Measurements from ENCODE around the gene ITGAE.

The ITGAE gene

GRCh38 chr17:3667366-3668278, 133.4 kb downstream of the ITGAE start:
- no peak for DNase-seq (ENCODE audit: low read depth)

DNA sequence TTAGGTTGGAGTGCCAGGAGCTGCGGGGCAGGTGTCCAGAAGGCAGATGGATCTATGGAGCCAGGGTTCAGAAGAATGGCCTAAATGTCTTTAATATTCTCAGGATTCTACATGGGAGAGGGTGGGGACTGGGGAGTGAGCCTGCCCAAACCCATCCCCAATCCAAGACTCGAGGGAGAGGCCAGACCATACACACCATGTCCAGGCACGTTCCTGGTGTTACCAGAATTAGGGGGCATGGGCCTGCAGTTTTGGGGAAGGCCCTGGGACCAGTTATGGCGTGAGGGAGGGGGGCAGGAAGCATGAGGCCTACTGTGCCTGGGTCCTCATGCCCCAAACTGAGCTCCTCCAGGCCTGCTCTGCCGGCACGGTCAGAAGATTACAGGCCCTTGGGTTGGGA, 134.5 kb downstream of the ITGAE start:
- no peak for DNase-seq (ENCODE audit: low read depth)

DNA sequence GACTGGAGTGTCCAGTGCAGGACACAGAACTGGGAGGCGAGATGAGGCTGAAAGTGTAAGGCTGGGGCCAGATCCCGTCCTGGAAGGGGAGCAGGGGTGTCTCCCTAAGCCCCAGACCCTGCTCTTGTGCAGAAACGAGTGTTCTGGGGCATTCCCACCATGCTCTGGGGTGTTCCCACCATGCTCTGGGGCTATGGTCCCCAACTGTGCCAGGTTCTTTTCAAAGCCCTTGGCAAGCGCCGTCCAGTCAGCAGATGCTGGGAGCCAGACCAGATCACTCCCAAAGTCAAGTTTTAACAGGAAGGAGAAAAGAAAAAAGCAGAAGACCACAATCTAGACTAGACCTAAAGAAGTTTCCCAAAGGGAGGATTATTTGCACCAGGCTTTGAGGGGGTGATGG, 135.2 kb downstream of the ITGAE start:
- no peak for DNase-seq (ENCODE audit: low read depth)

All from CMK (cell line).